ENCODE results near the gene EGR4.

- TF ChIP-seq CTCF (IDR thresholded peaks at IDR 0.05) (no peak), ZFX (IDR thresholded peaks at IDR 0.05; ENCODE audit: borderline replicate concordance) (no peak)
These were observed 38.2 kb downstream of the EGR4 start for GRCh38 chr2:73255007-73255644.

Data from 22Rv1 (cell line).